Activated CD8-positive, alpha-beta memory T cell treated with anti-CD3 and anti-CD28 coated beads for 24 hours (primary cell): Measurements from ENCODE around the gene IFNAR2.
A peak's percentile ranks its signal among the peaks of the same experiment; 100 is the strongest.

Source experiments
- DNase-seq: peaks from one replicate; pipeline ENCODE4 v3.0.0-alpha.2; 2020

IFNAR2 gene

GRCh38 chr21:33229784-33230544 is at the start of gene IFNAR2:
IFNAR2 (plus strand) TSS chr21:33229938; CDS start chr21:33241923, 11,985 bp downstream.
- peak; percentile 91 for DNase-seq

- no peak for DNase-seq
Measured at GRCh38 chr21:33185852-33186251, 43.9 kb upstream of the IFNAR2 start.

- DNase-seq, result no peak
Measured at GRCh38 chr21:33187276-33187675, 42.5 kb upstream of the IFNAR2 start.

- DNase-seq, result no peak
Measured at GRCh38 chr21:33189237-33189636, 40.5 kb upstream of the IFNAR2 start.

- DNase-seq, result no peak
Measured at GRCh38 chr21:33189824-33190223, 39.9 kb upstream of the IFNAR2 start.

GRCh38 chr21:33196941-33197374 is 32.8 kb upstream of the IFNAR2 start:
- DNase-seq, result peak; percentile 79

GRCh38 chr21:33197496-33197895 is 32.2 kb upstream of the IFNAR2 start:
- no peak for DNase-seq

GRCh38 chr21:33198346-33199099 is 31.2 kb upstream of the IFNAR2 start:
- DNase-seq, result no peak

- no peak for DNase-seq
Measured at GRCh38 chr21:33199100-33199464, 30.7 kb upstream of the IFNAR2 start.

GRCh38 chr21:33199516-33200217 is 30.1 kb upstream of the IFNAR2 start:
- DNase-seq, result peak; percentile 83

- no peak for DNase-seq
Measured at GRCh38 chr21:33201956-33202355, 27.8 kb upstream of the IFNAR2 start.

- DNase-seq, result no peak
Measured at GRCh38 chr21:33202464-33203363, 27.0 kb upstream of the IFNAR2 start.

- no peak for DNase-seq
Measured at GRCh38 chr21:33203371-33203724, 26.4 kb upstream of the IFNAR2 start.

- no peak for DNase-seq
Measured at GRCh38 chr21:33205476-33205875, 24.3 kb upstream of the IFNAR2 start.

- no peak for DNase-seq
Measured at GRCh38 chr21:33206771-33207281, 22.9 kb upstream of the IFNAR2 start.

- no peak for DNase-seq
Measured at GRCh38 chr21:33207449-33208149, 22.1 kb upstream of the IFNAR2 start.

- no peak for DNase-seq
Measured at GRCh38 chr21:33208534-33208933, 21.2 kb upstream of the IFNAR2 start.

GRCh38 chr21:33211305-33211704 is 18.4 kb upstream of the IFNAR2 start:
- DNase-seq, result no peak

- DNase-seq, result no peak
Measured at GRCh38 chr21:33211732-33212131, 18.0 kb upstream of the IFNAR2 start.

GRCh38 chr21:33212159-33212851 is 17.4 kb upstream of the IFNAR2 start:
- no peak for DNase-seq

GRCh38 chr21:33214056-33214455 is 15.7 kb upstream of the IFNAR2 start:
- no peak for DNase-seq
